GM21723 (cell line): ENCODE measurements around the gene AHCYL1.
"Not testable (repeated sequence)": the region's sequence is repeated elsewhere in the genome, so short reads cannot be mapped to it uniquely, and the experiment has no call there.

ENCODE experiments used
- ATAC-seq: cut with Tn5 transposase; IDR thresholded peaks from one replicate; pipeline ENCODE4 v1.9.1; 2021; ENCODE audit warnings: mild to moderate bottlenecking, moderate library complexity; ENCODE audit not compliant: unreplicated experiment

Gene AHCYL1

DNA sequence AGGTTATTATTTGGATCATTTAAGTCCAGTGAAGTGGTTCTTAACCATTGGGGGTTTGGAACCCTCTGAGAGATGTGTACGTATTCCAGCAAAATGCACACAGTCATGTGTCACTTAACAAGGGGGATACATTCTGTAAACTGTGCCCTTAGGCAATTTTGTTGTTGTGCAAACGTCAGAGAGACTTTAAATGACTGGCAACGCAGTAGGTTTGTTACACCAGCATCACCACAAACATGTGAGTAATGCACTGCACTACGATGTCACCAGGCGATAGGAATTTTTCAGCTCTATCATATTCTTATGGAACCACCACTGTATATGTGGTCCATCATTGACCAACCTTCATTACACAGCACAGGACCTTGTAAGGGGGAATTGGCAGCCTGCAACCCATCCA lies 11.9 kb downstream of the AHCYL1 start:
- no peak for ATAC-seq

DNA sequence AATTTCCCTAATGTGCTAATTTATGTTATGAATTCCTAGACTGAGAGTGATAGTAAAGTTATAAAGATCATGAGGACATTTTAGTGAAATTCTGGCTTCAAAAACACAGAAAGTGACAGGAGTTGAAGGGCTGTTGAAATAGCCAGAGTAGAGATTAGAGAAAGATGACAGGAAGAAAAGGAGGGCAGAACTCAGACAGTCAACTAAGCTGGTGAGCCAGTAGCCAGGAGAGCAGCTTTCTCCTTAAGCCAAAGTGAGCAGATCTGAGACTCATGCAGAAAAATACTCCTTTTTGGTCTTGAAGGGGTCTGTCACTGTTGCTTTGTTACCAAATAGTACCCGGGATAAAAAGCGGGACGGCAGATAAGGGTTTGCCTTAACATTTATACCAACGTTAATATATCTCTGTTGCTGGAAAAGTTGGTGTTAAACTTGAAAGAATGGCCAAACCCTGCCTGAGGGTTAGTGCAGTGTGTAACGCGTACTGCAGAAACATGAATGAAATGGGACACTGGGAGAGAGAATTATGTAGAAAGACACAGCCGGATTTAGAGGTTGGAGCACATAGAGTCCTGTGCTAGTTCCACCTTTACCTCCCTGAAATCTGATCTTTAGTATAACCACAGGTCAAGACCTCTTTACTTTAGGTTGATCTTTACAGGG lies 12.8 kb downstream of the AHCYL1 start:
- ATAC-seq, result no peak

DNA sequence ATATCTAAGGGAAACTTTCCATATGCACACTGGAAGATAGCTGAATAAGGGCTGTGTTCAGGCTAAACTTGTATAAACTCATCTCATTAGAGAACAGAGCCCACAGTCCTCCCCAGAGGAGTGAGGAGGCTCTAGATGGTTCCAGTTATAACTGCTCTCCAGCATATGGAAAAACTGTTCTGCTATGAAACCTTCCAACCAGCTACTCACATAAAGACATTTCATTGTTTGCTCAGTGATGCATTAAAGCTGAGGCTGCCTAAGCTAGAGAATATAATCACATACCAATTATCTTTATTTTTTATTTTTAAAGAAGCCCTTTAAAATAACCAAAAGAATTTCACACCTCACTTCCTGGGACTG lies 13.3 kb downstream of the AHCYL1 start:
- ATAC-seq, result no peak

DNA sequence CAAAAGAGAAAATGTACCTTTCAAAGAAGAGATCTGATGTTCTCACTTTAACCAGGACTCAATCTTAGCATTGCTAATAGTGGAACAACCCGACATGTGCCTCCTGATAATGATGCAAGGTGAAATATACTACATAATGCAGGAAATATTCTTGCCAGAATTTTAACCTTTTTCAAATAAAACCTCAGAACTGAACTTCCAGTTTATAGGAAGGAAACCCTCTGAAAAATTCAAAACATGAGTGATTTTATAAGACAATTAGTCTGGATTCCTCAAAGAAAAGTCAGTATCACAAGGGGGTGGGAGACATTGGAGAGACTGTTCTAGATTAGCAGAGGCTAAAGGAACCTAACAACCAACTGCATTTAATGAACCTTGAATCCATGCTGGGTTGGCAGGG lies 18.1 kb downstream of the AHCYL1 start:
- no peak for ATAC-seq

DNA sequence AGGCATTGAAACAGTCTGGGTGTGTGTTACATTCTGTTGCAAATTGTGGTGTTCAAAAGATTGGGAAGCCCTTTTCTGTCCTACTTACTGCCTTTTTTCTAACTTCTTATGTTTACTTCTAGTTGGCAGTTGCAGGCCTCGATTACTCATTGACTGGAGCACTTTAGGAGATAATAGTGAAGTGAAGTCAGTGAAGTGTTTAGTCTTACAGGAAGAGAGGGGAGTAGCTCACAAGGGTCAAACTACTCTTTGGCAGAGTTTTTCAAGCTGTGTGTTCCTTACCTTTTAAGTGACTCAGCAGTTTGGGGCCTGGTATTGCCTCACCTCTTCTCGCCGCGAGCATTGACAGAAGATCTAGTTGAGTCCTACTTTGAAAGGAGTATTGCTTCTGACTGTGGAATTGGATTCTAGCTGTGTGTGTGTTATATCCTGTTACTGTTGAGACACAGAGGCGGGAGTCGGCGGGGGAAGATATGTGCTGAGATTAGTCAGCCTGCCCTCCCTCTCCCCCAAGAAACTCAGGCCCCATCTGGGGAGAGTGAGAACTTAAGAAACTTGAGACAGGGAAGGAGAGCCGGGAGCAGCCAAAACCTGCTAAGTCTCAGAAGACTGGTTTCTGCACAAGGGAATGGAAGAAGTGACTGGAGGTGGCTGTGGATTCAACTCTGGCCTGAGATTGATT lies 19.3 kb downstream of the AHCYL1 start:
- ATAC-seq, result peak; percentile 58

DNA sequence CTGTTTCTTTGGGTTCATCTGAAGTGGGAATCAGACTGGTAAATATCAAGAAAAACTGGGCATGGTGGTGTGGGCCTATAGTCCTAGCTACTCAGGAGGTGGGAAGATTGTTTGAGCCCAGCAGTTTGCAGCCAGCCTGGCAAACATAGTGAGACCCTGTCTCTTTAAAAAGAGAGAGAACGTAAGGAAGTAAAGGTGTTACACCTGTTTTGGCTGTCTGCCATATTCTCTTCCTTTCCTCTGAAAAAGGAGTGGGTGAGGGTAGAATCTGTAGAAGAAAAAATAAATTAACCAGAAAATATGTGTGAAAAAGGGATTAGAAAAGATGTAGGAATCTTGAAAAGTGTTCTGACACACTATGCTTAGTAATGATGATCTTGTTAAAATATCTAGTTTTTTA lies 20.0 kb downstream of the AHCYL1 start:
- no peak for ATAC-seq

DNA sequence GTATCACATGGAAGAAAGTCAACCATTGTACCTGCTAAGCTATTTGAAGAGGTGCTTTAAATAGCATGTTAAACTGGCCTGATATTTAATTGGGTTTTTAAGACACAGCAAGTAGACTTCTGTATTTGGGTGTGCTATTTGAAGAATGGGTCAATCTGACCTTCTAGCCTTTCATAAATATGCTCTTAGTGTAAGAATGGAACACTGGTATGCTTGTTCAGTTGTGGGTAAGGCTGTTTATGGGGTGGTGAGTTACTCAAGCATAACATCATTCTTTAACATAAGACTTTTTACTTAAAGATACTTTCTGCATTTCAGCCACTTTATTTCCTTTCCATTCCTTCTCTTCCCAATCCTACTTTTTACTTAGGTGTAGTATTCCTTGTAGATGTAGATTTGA lies 21.4 kb downstream of the AHCYL1 start:
- no peak for ATAC-seq

DNA sequence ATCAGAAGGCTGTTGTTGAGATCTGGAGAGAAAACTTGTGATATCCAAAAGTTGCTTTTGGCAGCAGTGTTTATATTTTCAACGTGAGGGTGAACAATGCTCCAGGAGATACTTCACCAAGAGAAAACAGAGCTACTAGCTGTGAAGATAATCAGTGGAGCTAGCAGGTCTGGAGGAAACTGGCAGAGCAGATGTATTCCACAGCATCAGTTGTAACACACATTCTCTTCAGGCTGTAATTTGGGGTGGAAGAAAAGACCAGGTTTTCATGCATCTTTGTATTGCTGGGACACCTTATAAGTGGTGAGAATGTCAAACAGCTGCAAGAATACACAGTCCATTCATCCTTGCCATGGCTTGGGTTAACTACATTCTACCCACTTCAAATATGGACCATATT lies 22.0 kb downstream of the AHCYL1 start:
- ATAC-seq, result no peak

DNA sequence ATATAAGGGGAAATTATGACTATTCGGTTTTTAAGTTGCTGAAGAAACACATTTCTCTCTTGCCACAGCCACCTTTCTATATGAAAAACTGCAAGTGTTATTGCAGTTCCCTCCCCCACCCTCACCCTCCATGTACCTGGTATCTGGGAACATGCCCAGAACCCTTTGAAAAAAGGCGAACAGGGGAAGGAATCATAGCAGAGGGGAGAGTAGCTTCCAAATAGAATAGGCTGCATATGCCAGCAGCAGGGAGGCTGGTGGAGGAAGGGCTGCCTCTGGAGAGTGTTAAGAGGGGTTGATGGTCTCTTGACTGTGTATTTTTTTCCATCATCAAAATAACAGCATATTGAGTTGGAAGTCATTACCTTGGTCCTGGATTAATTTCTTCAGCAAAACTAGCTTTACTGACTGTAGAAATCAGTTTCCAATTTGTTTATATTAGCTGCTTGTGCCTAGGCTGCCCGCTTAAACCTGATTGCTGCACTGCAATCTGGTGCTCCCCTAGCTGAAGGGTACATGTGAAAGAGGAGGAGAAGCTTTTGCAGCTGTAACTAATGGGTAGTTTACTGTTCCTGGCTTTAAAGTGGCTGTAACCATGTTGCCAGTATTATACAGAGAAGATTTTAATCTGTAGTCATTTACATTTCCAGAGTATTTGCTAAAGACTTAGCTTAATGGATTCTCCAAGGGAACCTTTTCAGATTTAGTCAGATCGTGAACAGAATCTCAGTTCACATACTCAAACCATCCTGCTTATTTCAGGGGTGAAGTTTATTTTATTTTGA lies 22.7 kb downstream of the AHCYL1 start:
- ATAC-seq, result no peak

DNA sequence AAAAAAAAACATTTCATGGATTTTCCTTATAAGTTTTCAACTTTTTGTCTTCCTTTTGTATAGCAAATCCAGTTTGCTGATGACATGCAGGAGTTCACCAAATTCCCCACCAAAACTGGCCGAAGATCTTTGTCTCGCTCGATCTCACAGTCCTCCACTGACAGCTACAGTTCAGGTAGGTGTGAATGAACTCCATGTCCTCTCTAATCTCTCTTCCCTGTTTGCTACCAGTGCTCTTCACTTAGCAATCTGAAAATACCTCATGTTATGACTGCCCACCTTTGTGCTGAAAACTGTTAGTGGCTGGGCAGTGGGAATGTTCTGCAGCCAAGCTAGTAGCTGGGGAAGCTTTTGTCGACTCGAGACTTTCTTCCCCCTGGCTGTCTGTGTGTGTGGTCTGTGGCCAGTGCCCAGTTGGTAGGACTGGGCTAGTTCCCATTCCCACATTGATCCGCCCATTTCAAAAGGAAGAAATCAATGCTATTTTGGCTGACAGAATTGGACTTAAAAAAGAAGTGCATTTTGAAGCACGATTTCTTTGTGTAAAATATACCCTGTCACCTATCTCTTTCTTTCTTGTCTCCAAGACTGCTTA lies 24.5 kb downstream of the AHCYL1 start:
- ATAC-seq, result no peak

DNA sequence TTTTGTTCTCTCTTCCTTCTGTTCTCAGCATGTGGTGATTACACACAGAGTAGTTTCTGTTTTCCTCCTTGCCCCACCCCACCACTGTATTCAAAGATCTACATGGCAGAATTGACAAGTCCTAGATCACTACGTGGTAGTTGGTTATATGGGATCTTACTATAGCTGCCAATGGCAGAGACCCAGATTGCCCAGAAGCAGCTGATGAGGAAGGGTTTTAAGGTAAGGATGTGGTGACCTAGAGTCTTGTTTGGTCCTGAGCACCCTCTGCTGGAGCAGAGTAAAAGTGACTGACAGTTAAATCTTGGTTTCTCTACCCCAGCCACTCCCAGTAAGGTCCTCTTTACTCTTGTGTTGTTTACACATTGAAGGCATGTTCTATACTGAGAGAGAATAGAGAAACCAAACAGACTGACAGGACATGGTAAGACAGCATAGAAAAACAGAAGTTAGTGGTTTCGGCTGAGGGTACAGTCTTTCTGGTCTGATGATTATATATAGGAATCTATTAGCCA lies 27.0 kb downstream of the AHCYL1 start:
- ATAC-seq, result peak; percentile 98

DNA sequence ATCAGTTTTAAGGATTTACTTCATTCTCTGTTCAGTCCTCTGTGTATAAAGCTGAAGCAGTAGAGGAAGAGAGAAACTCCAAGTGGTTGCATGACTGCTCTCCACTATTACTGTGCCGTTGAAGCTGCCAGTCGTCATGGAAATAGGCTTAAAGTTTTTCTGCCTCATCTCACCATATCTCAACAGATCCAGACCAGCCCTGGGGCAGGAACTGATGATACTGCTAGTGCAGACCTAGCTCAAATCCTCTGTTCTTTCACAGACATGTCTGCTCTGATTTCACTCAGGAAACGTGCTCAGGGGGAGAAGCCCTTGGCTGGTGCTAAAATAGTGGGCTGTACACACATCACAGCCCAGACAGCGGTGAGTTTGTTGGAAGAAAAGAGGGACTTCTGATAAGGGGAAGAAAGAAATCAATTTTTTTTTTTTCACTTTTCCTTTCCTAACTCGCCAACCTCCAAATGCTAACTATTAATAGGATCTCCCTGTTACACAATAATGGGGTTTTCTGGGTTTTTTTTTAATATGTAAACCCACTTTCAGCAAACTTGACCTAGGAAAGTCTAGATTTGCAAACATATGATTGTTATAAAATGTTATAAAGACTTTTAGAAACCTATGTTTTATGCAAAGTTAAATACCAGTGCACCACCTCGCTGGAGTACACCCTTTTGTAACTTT lies 27.7 kb downstream of the AHCYL1 start:
- ATAC-seq, result peak; percentile 67

DNA sequence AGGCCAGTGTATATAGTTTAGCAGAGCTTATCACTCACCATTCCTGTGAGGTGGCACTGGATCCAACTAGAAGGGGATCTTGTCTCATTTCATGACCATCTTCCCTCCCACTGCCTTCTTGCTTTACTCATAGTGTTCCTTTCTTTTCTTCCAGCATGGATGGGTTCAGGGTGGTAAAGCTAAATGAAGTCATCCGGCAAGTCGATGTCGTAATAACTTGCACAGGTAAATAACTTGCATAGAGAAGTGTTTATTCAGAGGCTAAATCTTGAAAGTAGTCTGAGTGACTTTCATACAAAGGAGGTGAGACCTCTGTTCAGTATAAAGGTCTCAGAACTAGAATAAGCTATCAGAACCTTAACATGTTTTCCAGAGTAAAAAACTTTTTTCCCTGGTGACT lies 33.2 kb downstream of the AHCYL1 start:
- no peak for ATAC-seq

DNA sequence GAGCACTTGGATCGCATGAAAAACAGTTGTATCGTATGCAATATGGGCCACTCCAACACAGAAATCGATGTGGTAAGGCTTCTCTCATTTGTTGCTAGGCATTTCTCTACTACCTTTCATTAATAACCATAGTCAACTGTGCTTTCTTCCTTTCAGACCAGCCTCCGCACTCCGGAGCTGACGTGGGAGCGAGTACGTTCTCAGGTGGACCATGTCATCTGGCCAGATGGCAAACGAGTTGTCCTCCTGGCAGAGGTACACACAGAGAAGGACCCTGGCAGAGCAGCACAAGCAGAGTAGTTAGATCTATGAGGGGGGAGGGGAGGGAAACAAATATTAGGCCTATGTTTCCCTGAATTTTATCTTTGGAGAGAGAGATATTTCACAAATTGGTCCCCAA lies 33.8 kb downstream of the AHCYL1 start:
- ATAC-seq, result no peak

DNA sequence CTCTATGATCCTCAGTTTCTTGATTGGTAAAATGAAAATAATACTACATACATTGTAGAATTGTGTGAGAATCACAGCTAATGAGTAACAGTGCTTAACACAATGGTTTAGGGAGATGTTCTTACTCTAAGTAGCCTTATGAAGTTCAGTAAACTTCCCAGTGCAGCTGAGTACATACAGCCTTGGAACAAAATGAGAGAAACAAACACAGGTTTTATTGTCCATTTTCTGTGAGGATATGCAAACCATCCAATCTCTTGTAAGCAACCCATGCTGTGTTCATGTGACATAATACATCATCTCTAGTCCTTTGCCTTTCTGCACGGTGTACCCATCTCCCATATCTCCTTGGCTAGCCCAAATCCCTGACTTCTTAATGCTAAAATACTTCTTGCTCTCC lies 35.2 kb downstream of the AHCYL1 start:
- ATAC-seq, result no peak

DNA sequence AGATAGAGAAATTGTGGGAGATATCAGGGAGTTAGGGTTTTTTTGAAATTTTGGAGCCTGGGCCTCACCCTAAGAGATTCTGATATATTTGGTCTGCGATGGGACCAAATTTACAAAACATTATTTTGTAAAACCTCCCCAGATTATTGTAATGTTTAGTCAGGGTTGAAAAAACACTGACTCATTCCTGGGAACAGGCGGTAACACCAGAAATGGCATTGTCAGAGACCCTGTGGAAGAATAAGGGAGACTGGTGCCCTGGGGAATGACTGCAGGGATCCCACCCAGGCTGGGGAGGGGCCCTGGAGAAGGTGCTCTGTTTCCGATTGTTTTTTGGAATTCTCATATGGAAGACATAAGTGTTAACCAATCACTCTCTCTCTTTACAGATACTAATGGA lies 36.7 kb downstream of the AHCYL1 start:
- no peak for ATAC-seq

DNA sequence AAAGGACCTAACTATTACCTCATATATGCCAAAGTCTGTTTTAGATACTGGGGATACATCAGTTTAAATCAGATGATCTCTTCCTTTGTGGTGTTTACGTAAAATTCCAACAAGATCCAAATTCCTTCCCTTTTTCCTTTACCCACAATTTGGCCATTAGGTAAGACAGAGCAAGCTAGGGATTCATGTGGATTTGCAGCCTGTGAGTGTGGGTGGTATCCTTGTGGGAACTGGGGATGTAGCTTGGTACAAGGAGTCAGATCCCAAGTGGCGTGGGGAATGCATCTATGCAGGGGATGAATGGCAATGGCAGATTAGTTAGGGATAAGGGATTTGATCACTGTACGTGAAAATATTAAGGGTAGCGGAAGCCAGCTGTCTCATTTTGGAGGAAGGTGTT lies 40.0 kb downstream of the AHCYL1 start:
- ATAC-seq, result no peak

DNA sequence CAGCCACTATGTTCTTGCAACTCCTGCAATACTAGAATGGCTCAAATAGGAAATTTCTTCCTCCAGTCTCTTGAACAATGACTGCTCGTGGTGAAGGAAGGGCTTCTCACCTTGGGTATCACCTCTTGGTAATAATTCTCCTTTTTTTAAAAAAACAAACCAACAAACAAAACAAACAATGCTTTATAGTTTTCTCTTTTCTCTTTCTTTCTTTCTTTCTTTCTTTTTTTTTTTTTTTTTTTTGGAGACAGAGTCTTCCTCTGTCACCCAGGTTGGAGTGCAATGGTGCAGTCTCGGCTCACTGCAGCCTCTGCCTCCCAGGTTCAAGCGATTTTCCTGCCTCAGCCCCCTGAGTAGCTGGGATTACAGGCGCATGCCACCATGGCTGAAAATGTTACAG lies 46.1 kb downstream of the AHCYL1 start:
- not testable (repeated sequence) for ATAC-seq

DNA sequence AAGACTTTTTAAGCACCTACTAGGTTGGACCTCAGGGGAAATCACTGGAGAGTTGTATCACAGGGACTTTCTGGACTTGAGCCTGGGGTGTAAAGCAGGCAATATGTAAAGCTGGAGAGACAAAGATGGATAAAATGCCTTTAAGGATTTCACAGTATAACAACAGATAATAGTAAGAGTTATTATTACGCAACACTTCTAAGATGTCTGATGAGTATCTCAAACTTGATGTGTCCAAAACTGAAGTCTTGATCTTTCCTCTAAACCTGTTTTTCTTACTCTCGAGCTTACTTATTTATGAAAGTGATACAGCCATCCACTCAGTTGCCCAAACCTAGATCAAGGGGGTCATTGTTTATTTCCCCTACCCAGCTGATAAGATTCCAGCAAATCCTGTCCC lies 47.8 kb downstream of the AHCYL1 start:
- no peak for ATAC-seq

DNA sequence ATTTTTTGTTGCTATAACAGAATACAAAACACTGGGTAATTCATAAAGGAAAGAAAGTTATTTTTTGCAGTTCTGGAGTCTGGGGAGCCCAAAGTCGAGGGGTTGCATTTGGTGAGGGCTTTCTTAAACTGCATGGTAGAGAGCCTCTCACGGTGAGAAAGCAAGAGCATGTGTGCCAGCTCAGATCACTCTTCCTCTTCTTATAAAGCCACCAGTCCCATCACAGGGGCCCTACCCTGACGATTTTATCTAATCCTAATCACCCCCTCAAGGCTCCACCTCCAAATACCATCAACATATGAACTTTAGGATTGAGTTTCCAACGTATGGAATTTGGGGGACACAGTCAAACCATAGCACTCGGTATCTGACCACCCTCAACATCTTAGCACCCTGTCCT lies 48.9 kb downstream of the AHCYL1 start:
- no peak for ATAC-seq

DNA sequence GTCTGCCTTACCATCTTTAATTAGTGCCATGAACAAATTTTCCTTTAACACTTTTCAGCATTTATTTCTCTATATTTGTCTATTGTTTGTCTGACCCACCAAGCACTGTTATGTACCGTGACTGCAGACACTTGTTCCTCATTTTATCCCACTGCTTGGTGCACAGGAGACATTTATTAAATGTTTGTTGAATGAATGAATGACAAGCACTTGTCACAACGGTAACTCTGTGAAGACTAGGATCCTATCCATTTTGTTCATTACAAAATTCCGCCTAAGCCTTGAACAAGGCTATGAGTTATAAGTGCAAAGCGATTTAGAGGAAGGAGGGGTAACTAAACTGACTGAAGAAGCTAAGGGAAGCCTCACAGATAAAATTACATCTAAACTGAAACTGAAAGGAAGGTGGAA lies 49.5 kb downstream of the AHCYL1 start:
- no peak for ATAC-seq
